GM12891 (cell line): ENCODE data around the gene KHSRP.

Experiments
- PAX5 ChIP-seq: IDR thresholded peaks from 2 replicates; pipeline ENCODE4 v1.6.1; 2011; ENCODE audit warnings: low read length, moderate library complexity, mild to moderate bottlenecking; ENCODE audit not compliant: insufficient read depth, severe bottlenecking
- POLR2A ChIP-seq: IDR thresholded peaks from 2 replicates; pipeline ENCODE4 v1.6.1; 2011; ENCODE audit warnings: low read depth, low read length, control low read depth
- POLR2AphosphoS5 ChIP-seq: IDR thresholded peaks from 2 replicates; pipeline ENCODE4 v1.6.1; 2011; ENCODE audit warnings: low read depth, low read length, control low read depth
- SPI1 ChIP-seq: IDR thresholded peaks from 2 replicates; pipeline ENCODE4 v1.6.1; 2011; ENCODE audit warnings: low read depth, low read length, control low read depth
- TAF1 ChIP-seq: IDR thresholded peaks from 2 replicates; pipeline ENCODE4 v1.6.1; 2011; ENCODE audit warnings: low read depth, low read length, control low read depth

DNA sequence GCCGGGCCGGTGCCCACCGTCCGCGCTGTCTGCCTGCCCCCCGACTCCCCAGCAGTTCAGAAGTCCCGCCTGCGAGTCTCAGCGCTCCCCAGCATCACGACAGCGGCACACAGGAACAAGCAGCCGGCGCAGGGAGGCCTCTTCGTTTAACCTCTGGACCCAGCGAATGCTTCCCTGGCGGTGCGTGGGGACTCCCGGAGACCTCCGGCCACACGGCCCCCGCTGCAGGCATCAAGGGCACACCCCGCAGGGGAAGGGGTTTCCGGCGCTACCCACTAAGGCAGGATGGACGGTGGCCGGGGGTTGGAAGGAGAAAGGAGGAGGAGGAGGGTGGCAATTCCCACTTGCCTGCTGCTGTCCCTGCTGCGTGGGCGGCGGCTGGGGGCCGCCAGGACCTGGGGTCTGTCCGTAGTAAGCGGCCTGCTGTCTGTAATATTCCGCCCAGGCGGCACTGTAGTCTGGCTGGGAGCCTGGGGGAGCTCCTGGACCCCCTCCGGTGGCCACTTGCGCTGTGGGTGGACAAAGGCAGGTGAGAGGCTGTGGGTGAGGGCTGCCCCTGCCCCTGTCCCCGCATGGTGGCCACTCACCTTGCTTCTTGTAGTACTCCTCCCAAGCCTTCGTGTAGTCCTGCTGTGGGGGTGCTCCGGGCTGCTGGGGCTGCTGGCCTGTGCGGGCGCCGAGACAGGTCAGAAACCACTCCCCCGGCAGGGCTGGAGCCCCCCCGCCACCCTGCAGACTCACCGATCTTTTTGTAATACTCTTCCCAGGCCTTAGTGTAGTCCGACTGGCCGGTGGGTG, 9.6 kb downstream of the KHSRP start:
- TF ChIP-seq POLR2A = no peak
- TF ChIP-seq POLR2AphosphoS5 = peak; percentile 37; the same call in 1 of the 2 replicates
- no peak for TF ChIP-seq PAX5
- TF ChIP-seq TAF1 = no peak
- TF ChIP-seq SPI1 = no peak
